ENCODE results near the gene NKTR. TPM values are rescaled to one million over a fixed set of nuclear protein-coding genes. Genes with fewer than 3 reads are reported as not detected.

Gene NKTR
- total and polyA plus RNA-seq, 9 of the 15 experiments (the other 6 are each of a cell fraction or from before 2014, with no cell fraction given): 19.7 to 123 (median 92.6) TPM

- Histone ChIP-seq H3K4me3 (no peak overlapping the region), H3K9ac (ENCODE audit: insufficient read depth in 1 of 2, low read depth in 2 of 2, low read length in 2 of 2) (no peak overlapping the region), H3K36me3 (ENCODE audit: control insufficient read depth, insufficient read depth, low read length) (no peaks in the 10 kb centered on the region), H4K20me1 (replicated peaks; ENCODE audit: control insufficient read depth, insufficient read depth, low read length) (no peaks in the 10 kb centered on the region), H3K27ac (ENCODE audit: extremely low read depth, low read depth, low read length) (no peak overlapping the region), H2AFZ (ENCODE audit: low read depth, low read length) (no peak overlapping the region), H3K4me2 (ENCODE audit: insufficient read depth, low read length) (no peak overlapping the region), H3K9me3 (replicated peaks; ENCODE audit: control insufficient read depth, insufficient read depth, low read depth, low read length) (no peaks in the 10 kb centered on the region), H3K27me3 (ENCODE audit: control insufficient read depth in 2 of 2, insufficient read depth in 2 of 2, low read length in 2 of 2) (peaks cover 17 to 36% of the 10 kb centered on the region in 2 experiments; a peak in 4 of 5 replicates), H3K9me1 (ENCODE audit: control insufficient read depth, insufficient read depth, low read length) (no peaks in the 10 kb centered on the region), H3K79me2 (ENCODE audit: control insufficient read depth, insufficient read depth, low read length) (no peaks in the 10 kb centered on the region), H3K4me1 (replicated peaks in 1 of 2; ENCODE audit: control insufficient read depth in 2 of 2, insufficient read depth in 2 of 2, low read length in 2 of 2) (peaks cover 3 to 11% of the 10 kb centered on the region in 2 experiments; a peak in 3 of 5 replicates)
- WGBS (ENCODE audit: insufficient coverage, low coverage, missing lambda C conversion rate): 4% methylated on average over 4 of the region's 4 CpGs
- ATAC-seq (no peak), DNase-seq (ENCODE audit: extremely low read depth in 1 of 4, low spot score in 3 of 4) (no peak), FAIRE-seq (no peak)
- no TSS peak for BruUV-seq (replicated peaks)
- ChIA-PET CTCF (ENCODE audit: low intra/inter-chr PET ratio) (no interaction called here), POLR2A (no interaction called here)
- intact Hi-C loops (cut with micrococcal nuclease): no loop called here
- in situ Hi-C loops (cut with MboI): no loop called here
- TF ChIP-seq BCOR (IDR thresholded peaks at IDR 0.05) (no peak), GTF2A2 (tag; IDR thresholded peaks at IDR 0.05) (no peak), RREB1 (CRISPR knock-in tag; IDR thresholded peaks at IDR 0.05) (no peak), CEBPB (tag; IDR thresholded peaks at IDR 0.05) (0 out of 2 replicates have a peak, but pooled peaks have one; percentile 26), ZNF431 (CRISPR knock-in tag; IDR thresholded peaks at IDR 0.05) (no peak), UBTF (IDR thresholded peaks at IDR 0.05; ENCODE audit: borderline replicate concordance in 1 of 2, low read depth in 2 of 2, low read length in 2 of 2) (no peak), ZNF740 (CRISPR knock-in tag; IDR thresholded peaks at IDR 0.05) (no peak), ZNF740 (tag; IDR thresholded peaks at IDR 0.05) (no peak), MBD2 (IDR thresholded peaks at IDR 0.05; ENCODE audit: borderline replicate concordance, low read depth) (no peak)
- TF ChIP-seq, protein P1, sequence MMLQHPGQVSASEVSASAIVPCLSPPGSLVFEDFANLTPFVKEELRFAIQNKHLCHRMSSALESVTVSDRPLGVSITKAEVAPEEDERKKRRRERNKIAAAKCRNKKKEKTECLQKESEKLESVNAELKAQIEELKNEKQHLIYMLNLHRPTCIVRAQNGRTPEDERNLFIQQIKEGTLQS (IDR thresholded peaks at IDR 0.05): 0 out of 2 replicates have a peak, but pooled peaks have one; percentile 30
- TF ChIP-seq, protein P1 (CRISPR knock-in tag; conservative IDR thresholded peaks at IDR 0.05): no peak
These were observed 80.3 kb downstream of the NKTR start for GRCh38 chr3:42680806-42681205.

Measured in K562 (cell line).